Hypothalamus (tissue), 51 donors: ENCODE measurements around the gene LEMD1.
A peak's percentile ranks its signal among the peaks of the same experiment; 100 is the strongest.

Experiments used
- DNase-seq, 51 donors: peaks; one replicate each; lab custom pipeline; 2025; lab: John Stamatoyannopoulos, UW

The LEMD1 gene

DNA sequence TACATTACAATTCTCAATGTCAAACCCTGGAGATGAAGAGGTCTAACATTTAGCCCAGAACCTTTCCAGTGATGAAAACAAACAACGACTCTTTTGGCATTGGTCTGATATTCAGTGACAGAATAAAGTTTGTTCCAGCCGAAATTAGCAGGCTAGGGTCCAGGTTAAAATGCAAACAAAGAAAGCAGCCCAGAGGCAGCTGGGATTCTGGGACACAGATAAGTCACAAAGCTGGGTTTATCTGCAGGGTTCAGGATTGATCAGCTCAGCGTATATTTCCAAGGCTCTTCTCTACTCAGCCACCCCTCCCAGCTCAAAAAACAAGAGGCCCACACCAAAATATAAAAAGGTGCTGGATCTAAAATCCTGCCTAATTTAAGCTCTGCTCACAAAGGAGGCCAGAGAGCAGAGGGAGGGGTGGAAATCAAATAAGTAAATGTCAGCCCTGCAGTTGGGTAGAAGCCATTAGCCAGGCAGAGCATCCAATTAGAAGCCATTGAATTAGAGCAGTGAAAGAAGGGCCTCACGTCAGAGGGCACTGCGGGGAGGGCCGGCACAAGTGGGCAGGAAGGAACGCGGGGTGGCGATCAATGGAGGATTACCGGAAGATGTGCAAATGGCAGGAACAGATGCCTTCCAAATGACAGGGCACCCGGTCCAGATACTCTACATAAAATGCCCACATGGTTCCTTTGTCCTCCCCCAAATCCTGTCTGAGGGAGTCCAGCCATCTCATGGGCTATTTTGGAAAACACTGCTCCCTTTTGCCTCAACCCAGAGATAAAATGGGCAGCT, 61.9 kb downstream of the LEMD1 start:
- peak in 33 of 51 donors; percentile 24 to 74 (median 51) for DNase-seq

DNA sequence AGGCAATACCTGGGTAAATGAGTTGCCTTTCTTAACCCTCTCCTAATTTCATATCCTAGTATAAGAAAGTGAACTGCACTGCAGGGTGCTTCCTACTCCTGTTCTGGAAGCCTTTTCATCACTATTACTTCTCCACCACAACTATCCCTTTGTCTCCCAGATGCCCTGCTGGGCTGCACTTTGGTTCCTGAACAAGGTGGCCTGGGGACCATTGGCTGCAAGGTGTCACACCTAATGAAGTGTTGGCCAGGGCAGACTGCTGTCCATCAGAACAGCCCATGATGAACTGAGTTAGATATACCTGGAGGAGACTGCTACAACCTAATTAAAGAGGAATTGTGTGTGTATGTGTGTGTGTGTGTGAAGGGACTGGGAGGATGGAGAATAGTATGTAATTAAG, 63.3 kb downstream of the LEMD1 start:
- no peak for DNase-seq

DNA sequence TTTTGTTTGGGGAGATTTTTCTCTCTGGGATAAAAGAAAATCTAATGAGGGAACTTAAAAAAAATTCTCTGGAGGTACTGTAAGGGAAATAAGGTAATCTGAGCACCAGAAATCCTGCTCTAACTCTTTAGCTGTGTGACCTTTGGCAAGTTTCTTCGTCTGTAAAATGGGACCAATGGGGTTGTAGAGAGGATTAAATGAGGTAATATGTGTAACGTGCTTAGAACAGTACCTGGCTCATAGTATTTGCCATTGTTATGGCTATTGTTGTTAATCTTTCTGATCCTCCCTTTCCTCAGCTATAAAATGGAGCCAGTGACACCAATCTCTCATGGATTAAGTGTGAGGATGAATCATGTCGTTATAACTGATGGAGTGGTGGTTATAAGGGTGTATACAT, 64.3 kb downstream of the LEMD1 start:
- DNase-seq, result no peak

DNA sequence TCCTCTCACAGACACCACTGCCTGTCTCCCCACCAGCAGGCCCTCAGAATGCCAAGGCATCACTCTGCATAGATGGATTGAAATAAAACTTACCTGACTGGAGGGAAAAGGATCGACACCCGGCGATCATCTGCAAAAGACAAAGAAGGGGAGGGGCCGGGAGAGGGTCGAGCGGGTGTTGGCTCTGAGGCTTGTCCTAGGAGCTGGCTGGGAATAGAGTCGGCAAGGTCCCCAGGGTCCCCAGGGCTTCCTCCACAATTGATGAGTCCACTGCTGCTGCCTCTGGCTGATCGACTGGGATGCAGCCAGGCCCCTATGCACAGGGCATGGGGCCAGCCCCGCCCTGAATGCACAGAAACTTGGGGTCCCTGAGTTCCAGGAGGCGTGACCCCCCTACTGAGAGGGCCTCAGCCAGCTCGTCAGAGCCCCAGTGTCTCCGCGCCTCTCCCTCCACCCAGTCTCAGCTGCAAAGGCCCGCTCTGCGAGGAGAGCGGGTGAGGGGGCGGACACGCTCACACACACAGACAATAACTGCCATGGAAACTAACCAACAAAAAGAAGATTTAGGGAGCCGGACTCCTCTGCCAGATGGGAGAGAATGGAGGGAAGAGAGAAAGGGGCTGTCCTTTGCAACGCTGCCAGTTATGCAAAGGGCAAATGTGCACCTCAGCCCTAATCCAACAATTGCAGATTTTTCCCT, 65.3 kb downstream of the LEMD1 start, which contains the start of gene KLHDC8A:
Gene KLHDC8A, minus strand, starts transcription at position 483 of the 700 bp plus-strand sequence. CDS start 13,318 bp downstream, outside the sequence.
- peak in 13 of 51 donors; percentile 11 to 71 (median 31) for DNase-seq

DNA sequence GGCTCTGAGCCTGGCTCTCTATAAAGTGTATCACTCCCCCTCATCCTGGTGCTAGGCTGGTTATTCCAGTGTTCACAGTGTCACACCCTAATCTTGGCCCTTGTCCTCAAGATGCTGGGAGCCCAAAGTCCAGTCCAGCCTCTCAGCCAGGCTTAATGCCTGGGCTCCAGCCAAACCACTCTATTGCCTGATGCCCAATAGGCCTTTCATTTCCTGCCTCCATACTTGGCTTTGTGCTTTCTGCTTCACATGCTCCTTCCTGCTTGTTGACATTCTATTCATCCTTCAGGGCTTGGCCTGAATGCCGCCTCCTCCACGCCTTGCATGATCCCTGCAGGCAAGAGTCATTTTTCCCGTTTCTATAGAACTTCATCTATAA, 66.8 kb downstream of the LEMD1 start:
- DNase-seq, result peak in 12 of 51 donors; percentile 11 to 48 (median 26)

DNA sequence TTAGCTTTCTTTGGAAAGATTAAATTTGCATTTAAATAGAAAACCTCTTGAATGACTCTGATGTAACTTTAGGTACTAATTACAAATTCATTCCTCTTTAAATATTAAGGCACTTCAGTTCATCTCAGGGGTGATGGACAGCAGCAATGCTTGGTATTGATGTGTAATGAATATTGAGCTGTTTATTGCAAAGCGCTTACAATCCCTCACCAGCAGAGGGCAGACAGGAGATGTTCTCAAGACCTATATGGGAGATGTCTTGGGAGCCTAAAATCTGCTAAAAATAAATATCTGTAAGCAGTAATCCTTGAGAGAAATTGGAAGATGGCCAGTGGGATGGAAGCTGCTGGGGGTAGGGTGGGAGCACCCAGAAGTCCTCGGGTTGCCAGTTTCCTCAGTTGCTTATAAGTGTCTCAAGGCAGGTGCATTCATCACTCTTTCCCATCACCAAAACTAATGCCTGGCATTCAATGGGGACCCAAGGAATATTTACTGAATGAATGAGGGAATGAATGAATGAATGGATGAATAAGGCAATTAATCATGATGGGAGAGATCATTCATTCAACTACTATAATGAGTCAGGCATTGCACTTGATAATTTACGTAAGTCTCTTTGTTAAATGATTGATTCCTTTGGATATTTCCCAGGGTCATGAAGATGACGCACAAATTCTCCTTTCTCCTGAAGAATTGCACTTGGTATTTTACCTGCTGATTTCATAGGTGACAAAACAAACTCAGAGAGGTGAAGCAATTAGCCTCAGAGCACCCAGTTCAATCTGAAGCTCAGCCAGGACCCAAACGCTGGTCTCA, 67.4 kb downstream of the LEMD1 start:
- DNase-seq, result peak in 22 of 51 donors; percentile 13 to 81 (median 42)

DNA sequence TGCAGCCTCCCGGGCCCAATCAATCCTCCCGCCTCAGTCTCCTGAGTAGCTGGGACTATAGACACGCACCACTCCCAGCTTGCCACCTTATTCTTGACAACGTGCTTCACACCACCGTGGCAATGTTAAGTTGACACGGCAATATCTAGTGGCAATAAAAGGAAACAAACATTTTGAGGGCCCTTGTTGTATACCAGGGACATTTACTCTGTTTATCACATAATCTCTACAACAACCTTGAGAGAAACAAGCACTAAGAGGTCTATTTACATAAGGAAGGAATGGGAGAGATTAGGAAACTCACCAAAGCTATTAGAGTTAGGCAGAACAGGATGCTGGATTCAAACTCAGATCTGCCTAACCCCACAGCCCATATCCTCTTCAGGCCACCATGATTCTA, 68.2 kb downstream of the LEMD1 start:
- DNase-seq, result no peak

DNA sequence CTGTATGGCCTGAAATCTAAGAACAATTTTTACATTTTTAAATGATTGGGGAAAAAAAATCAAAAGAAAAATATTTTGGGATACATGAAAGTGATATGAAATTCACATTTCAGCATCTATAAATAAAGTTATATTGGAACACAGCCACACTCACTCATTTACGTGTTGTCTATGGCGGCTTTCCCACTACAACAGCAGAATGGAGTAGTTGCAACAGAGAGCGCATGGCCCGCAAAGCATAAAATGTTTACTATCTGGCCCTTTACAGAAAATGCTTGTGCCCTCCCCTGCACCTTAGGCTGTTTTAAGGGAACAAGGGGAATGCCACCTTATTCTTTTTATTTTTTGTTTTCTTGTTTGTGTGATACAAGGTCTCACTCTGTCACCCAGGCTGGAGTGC, 68.7 kb downstream of the LEMD1 start:
- no peak for DNase-seq

DNA sequence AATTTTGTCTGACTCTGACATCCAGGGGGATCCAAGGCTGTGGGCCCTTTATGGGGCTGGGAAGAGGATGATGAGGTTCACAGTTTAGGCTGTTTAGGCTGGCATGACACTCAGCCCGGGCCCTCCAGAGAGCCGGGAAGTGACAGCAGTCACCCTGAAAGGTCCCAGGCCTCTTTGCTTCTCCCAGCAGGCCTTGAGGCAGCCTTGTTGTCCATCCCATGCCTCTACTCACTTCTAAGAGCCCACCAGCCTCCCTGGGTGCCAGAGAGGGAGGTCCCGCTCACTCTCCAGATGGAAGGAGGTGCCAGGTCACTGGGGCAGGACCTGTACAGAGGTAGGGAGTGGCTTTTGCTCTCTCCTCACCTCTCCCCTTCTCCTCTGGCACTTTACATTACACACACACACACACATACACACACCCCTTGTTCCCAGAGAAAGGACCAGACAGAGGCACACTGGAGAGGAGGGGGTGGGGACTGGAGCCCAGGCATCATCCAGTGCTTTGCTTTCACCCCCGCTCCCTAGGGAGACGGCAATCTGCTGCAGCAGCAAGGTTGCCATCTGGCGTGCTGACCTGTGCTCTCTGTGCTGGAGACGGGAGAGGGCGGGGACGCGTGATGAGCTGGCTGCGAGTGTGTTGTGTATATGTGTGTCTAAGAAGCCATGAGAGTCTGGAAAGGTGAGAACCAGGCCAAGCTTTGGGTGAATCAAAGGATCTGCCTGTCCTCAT, 69.7 kb downstream of the LEMD1 start:
- DNase-seq, result peak in 1 of 51 donors; percentile 22

DNA sequence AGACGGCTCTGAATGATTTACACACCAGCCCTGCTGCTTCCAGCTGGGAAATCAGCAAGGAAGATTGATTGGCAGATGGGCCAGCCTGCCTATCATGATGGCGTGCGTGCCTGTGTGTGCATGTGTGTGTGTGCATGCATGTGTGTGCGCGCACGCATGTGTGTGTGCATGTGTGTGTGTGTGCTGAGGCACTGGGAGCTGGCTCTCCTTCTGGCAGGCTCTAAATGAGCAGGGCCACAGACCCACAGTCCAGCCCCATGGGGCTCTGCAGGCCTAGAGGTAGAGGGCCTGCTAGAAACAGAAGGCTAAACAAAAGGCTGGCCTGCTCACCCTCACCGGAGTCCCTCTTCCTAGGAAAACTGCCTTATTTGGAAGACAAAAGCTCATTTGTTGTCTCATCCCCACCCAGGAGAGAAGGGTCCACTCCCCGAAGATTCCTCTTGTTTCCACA, 71.1 kb downstream of the LEMD1 start:
- DNase-seq, result no peak

DNA sequence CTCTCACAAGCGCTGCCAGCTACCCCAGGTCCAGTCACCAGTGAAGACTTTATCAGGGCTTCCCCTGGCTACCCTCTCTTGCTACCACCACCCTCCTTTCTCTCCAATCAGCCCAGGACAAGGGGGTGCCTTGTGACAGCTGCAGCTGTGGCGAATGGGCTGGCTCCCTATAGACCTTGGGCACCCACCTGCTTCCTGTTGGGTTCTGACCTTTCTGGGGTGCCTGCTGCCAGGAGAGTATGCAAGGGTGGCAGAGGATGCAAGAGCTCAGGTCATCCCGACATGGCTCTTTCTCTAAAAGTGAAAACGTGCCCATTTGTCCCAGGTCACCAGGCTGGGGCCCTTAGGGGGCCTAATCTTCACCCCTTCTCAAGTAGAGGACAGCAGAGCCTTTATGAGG, 71.7 kb downstream of the LEMD1 start:
- DNase-seq, result no peak

DNA sequence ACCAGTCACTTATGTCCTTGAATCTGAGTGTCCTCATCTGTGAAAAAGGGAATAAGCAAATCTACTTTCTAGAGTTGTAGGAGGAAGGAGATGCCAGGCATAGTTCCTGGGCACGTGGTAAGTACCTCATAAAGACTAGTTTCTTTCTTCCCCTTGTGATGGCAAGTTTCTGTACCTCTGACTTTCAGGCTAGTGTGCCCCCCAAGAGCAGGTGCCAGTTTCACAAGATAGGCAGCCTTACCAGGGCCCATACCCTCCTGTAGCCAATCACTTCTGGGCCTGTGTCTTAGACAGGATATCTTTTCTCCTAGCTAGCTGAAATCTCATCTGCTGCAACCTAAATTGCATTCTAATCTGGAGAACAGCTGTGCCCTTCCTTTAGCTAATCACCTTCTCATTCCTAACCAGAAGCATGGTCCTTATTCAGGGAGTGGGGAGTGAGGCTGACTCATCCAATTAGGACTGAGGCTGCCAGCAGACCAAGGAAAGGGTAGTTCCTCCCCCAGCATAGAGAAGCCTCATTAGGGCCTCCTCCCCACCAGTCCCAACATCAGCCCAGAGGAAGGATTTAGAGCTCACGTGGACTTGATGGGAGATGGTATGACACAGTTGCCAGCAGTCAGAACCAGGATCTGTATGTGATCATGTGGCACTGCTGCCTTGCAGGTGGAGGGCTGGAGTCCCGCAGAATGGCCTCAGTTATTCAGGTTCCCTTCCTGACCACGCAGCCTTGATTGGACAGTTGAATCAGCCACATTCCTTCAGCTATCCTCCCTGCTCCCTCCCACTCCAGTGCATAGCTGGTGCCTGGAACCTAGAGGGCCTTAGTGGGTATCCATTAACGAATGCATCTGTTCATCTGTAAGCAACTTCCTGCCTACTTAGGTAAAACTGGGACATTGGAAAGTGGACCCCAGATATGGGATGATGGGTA, 73.0 kb downstream of the LEMD1 start:
- DNase-seq, result no peak

DNA sequence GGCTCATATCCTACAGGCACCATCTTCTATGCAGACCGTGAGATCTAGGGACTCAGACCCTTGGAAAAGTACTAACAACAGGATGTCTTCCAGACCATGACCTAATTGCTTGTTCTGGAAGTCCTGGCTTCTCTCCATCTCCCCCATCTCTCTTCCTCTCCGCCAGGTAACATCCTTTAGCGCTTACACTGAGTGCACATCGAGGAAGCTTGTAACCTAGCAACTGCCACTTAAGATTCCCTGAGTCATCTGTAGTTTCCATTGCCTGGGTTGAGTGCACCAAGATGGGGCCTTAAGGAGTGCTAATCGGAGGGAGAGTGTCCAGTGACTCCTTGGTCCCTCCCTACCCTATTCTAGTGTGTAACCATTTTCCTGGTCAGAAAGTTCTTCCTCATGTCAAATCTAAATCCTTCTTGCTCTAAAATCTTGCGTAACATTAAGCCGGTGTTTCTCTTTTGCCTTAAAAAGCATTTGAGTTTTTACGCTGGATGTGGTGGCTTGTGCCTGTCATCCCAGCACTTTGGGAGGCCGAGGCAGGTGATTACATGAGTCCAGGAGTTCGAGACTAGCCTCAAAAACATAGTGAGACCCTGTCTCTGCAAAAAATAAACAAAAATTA, 74.8 kb downstream of the LEMD1 start:
- DNase-seq, result peak in 1 of 51 donors; percentile 14

DNA sequence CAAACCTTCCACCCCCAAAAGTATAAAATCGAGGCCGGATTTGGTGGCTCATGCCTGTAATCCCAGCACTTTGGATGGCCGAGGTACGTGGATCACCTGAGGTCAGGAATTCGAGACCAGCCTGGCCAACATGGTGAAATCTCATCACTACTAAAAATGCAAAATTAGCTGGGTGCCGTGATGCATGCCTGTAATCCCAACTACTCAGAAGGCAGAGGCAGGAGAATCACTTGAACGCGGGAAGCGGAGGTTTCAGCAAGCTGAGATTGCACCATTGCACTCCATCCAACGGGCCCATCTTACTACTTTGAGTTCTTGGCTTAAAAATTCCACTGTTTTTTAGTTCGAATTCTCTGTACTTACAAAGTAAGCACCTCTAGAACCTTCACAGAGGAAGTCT, 76.1 kb downstream of the LEMD1 start:
- no peak for DNase-seq

DNA sequence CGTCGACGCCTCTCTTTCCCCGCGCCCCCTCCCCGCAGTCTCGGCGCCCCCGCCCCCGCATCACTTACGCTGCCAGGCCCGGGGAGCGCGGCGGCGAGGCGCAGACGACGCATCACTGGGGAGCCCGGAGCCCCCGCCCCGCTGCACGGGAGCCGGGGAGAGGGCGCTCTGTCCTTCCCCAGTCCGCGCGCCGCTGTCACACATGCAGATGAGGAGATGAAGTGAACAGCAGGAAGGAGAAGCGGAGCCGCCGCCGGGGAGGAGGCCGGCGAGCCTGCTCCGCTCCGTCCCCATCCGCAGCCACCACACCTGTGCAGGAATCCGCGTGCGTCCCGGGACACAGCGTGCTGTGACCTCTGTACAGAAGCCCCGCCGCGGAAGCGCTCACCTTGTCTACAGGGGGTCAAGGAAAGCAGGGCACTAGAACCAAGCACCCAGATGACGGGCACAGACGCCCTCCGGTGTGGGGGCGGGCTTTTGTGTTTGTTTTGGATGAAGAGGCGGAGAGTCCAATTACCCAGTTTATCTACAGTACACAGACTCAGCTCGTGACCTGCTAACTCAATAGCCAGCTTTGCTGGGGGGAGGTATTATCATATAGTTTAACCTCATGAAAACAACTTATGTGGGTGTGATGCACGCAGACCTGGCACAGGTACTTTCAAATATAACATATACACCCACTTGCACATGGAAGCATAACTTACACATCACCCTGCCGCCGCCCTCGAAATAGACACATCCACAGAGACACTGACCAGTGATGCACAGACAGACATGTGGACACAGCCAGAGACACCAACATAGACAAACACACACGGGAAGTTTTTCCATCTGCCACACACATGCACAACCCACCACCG, 77.6 kb downstream of the LEMD1 start:
- peak in 18 of 51 donors; percentile 11 to 58 (median 33) for DNase-seq

DNA sequence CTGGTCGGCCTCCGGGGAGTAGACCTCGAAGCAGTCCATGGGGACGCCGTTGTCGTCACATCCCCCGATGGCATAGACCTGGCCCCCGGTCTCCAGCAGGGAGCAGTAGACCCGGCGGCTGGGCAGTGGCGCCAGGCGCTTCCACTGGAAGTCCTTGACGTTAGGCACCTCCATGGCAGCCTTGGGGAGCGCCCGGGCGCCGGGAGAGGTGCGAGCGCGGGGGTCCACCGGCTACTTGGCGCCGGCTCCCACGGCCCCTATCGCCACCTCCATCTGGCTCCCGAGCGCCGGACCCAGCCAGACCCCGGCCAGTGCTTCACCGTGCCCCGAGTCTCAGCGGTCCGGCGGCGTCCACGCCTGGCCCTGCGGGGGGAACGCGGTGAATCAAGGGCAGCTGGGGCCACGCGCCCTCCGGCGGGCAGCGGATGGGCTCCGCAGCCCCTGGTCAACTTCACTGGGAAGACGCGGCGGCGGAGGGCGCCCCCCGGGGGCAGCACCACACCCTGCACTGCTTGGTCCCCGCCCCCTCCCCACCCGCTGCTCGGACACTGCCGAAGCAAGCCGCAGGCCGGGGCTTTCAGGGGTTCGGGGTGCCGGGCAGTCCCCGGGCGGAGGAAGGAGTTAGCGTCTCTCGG, 78.3 kb downstream of the LEMD1 start:
- peak in 6 of 51 donors; percentile 9 to 36 (median 20) for DNase-seq

DNA sequence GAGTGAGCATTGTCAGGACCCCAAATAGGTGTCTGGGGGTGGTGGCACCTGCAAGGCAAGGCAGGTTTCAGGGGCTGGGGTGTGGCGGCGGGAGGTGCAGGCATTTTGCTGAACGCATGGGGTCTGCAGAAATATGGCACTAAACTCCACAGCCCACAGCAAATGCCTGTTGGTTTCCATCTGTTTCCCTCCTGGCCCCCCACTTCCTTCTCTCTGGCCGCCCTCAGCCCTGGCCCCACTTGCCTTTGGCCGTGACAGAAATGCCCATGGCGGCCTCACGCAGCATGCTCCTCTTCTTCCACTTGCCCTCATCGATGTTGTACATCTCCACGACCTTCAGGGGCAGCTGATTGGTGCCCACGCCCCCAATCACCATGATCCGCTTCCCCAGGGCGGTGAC, 78.9 kb downstream of the LEMD1 start:
- DNase-seq, result no peak
